T-helper 2 cell treated with Interferon-gamma antibody and Interleukin-4, amounts not matched to agents 5 μg/mL and 100 μg/mL, for 36 hours (primary cell): ENCODE data around the gene ZNF430.
"Not testable (repeated sequence)": the region's sequence is repeated elsewhere in the genome, so short reads cannot be mapped to it uniquely, and the experiment has no call there.

ENCODE experiments used
- DNase-seq: peaks from one replicate; pipeline ENCODE4 v3.0.0; 2021; ENCODE audit warnings: low spot score
- H3K27ac Mint-ChIP-seq: one replicate; pipeline ENCODE4 v1.8.0; 2021; ENCODE audit warnings: mild to moderate bottlenecking, mixed read lengths
- H3K27me3 Mint-ChIP-seq: one replicate; pipeline ENCODE4 v1.8.0; 2021; ENCODE audit warnings: low read depth, mixed read lengths
- H3K36me3 Mint-ChIP-seq: one replicate; pipeline ENCODE4 v1.8.0; 2021; ENCODE audit warnings: low read depth, mixed read lengths
- H3K4me1 Mint-ChIP-seq: one replicate; pipeline ENCODE4 v1.8.0; 2021; ENCODE audit warnings: low read depth, mixed read lengths
- H3K4me3 Mint-ChIP-seq: one replicate; pipeline ENCODE4 v1.8.0; 2022; ENCODE audit warnings: mild to moderate bottlenecking, moderate library complexity, mixed read lengths
- H3K9me3 Mint-ChIP-seq: one replicate; pipeline ENCODE4 v1.8.0; 2021; ENCODE audit warnings: mixed read lengths

The ZNF430 gene

DNA sequence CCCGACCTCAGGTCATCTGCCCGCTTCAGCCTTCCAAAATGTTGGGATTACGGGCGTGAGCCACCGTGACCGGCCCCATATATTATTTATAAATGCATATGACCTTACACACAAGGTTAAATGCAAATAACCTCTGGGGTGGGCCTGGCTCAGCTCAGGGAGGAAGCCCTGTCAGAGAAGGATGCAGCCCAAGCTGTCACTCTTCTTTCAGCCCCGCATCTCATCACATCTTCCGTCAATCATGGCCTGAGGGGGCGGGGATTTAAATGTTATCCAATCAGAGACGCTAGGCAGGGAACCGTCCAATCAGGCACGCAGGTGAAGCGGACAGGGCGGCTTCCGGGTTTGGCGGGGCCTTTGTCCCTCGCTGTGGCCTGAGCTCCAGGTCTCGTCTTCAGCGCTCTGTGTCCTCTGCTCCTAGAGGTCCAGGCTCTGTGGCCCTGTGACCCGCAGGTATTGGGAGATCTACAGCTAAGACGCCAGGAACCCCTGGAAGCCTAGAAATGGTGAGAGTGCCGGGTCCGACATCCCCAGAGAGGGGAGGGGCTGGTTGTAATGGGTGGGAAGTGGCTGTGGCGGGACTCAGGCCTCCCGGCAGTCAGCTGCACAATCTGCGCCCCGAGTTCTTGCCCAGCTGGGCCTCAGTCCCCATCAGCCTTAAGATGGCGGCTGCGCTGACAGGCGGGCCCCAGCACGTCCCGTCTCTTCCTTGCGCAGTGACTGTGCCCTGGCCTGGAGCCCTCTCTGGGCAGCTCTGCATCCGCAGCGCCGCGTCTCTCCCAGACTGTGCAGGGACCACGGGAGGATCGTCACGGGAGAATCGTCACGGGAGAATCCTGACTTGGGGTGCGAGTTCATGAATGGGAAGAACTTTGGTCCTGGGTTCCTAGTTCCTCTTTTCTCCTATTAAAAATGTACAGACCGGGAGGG lies at the start of gene ZNF430:
Gene ZNF430, plus strand, starts transcription at position 360 of the 930 bp plus-strand sequence. Its CDS starts 144 bp downstream, at position 504.
- Mint-ChIP-seq H3K27me3 (no peaks in the 10 kb centered on the region), H3K36me3 (peaks cover 42% of the 10 kb centered on the region), H3K4me3 (peak within 1 kb of the TSS; percentile 100), H3K4me1 (peaks cover 20% of the 10 kb centered on the region), H3K9me3 (peaks cover 12% of the 10 kb centered on the region), H3K27ac (peak within 1 kb of the TSS; percentile 98)
- DNase-seq: peak; percentile 95

- not testable (repeated sequence) for DNase-seq, H3K27ac Mint-ChIP-seq, H3K36me3 Mint-ChIP-seq, H3K4me3 Mint-ChIP-seq, H3K4me1 Mint-ChIP-seq, H3K27me3 Mint-ChIP-seq
- peaks cover 50% of the 10 kb centered on the region for H3K9me3 Mint-ChIP-seq
Observed at GRCh38 chr19:20992788-20993187, 27.7 kb upstream of the ZNF430 start.

DNA sequence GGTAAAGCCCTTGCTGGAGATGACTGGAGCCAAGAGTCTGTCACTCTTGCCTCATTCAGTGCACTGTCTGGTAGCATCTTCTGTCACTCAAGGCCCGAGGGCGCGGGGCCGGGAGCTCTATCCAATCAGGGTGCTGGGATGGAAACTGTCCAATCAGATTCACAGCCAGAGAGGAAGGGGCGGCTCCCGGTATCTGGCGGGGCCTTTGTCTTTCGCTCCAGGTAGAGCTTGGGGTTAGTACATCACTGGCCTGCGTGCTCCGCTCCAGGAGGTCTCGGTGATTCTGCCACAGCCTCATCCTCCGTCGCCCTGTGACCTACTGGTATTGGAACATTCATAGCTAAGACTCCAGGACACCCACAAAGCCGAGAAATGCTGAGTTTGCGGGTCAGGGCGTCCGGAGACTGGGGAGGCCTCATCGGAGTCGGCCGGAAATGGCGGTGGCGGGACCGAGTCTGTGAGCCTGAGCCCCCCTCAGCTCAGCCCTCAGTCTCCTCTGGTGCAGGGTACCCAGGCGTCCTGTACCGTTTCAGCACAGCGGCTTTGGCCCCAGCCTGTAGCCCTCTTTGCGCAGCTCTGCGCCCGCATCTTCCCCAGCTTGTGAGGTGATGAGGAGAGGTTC lies 20.6 kb upstream of the ZNF430 start:
- H3K4me3 Mint-ChIP-seq: peak overlapping the region; percentile 89

DNA sequence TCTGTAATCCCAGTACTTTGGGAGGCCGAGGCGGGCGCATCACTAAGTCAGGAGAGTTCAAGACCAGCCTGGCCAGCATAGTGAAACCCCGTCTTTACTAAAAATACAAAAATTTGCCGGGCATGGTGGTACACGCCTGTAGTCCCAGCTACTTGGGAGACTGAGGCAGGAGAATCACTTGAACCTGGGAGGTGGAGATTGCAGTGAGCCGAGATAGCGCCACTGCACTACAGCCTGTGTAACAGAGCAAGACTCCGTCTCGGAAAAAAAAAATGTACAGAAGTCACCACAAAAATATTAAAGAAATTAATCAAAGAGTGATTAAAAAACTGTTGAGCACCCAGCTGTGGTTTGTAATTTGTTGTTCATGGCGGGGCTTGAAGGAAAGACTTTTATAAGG lies 781 bp downstream of the ZNF430 start:
- peaks cover 49% of the 10 kb centered on the region for H3K36me3 Mint-ChIP-seq
- H3K4me3 Mint-ChIP-seq: peak overlapping the region; percentile 100
- H3K27ac Mint-ChIP-seq: peak overlapping the region; percentile 98
- H3K27me3 Mint-ChIP-seq, DNase-seq: not testable (repeated sequence)
- H3K4me1 Mint-ChIP-seq: peaks cover 24% of the 10 kb centered on the region
- H3K9me3 Mint-ChIP-seq: peaks cover 15% of the 10 kb centered on the region

More for the DNA sequence above, 20.6 kb upstream of the ZNF430 start:
- H3K4me1 Mint-ChIP-seq: peaks cover 9% of the 10 kb centered on the region
- no peaks in the 10 kb centered on the region for H3K27me3 Mint-ChIP-seq
- H3K36me3 Mint-ChIP-seq: peaks cover 6% of the 10 kb centered on the region
- peak; percentile 83 for DNase-seq
- H3K27ac Mint-ChIP-seq: peak overlapping the region; percentile 70
- peaks cover 32% of the 10 kb centered on the region for H3K9me3 Mint-ChIP-seq

GRCh38 chr19:21022996-21023395 lies 2.5 kb downstream of the ZNF430 start:
- DNase-seq: peak; percentile 55
- peak overlapping the region; percentile 100 for H3K4me3 Mint-ChIP-seq
- peaks cover 15% of the 10 kb centered on the region for H3K9me3 Mint-ChIP-seq
- H3K27me3 Mint-ChIP-seq: no peaks in the 10 kb centered on the region
- peak overlapping the region; percentile 74 for H3K27ac Mint-ChIP-seq
- H3K36me3 Mint-ChIP-seq: peaks cover 66% of the 10 kb centered on the region
- H3K4me1 Mint-ChIP-seq: peaks cover 37% of the 10 kb centered on the region

GRCh38 chr19:21023901-21024300 lies 3.4 kb downstream of the ZNF430 start:
- Mint-ChIP-seq H3K27me3 (no peaks in the 10 kb centered on the region), H3K9me3 (peaks cover 15% of the 10 kb centered on the region), H3K27ac (no peak overlapping the region), H3K4me1 (peaks cover 42% of the 10 kb centered on the region), H3K36me3 (peaks cover 75% of the 10 kb centered on the region), H3K4me3 (no peak overlapping the region)
- DNase-seq: no peak

DNA sequence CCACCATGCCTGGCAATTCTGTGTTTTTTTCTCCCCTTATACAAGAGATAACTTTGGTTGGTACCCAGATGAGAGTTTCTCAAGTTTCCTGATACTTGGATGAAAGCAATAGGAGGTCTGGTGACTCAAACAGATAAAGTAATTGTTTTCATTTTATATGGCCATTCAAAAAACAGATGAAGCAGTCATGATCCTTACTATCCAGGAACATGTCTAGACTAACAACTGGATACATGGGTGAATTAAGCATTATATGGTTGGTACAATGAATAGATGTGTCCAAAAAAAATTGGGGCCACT lies 8.5 kb downstream of the ZNF430 start:
- H3K4me1 Mint-ChIP-seq: peaks cover 31% of the 10 kb centered on the region
- no peak overlapping the region for H3K4me3 Mint-ChIP-seq
- H3K9me3 Mint-ChIP-seq: peaks cover 27% of the 10 kb centered on the region
- H3K36me3 Mint-ChIP-seq: peaks cover 95% of the 10 kb centered on the region
- no peak overlapping the region for H3K27ac Mint-ChIP-seq
- no peaks in the 10 kb centered on the region for H3K27me3 Mint-ChIP-seq
- no peak for DNase-seq

- Mint-ChIP-seq H3K4me1 (peaks cover 4% of the 10 kb centered on the region), H3K36me3 (peaks cover 82% of the 10 kb centered on the region), H3K27me3 (no peaks in the 10 kb centered on the region), H3K27ac (peak overlapping the region; percentile 11), H3K4me3 (no peak overlapping the region), H3K9me3 (peaks cover 69% of the 10 kb centered on the region)
- no peak for DNase-seq
Observed at GRCh38 chr19:21045028-21045427, 24.6 kb downstream of the ZNF430 start.

DNA sequence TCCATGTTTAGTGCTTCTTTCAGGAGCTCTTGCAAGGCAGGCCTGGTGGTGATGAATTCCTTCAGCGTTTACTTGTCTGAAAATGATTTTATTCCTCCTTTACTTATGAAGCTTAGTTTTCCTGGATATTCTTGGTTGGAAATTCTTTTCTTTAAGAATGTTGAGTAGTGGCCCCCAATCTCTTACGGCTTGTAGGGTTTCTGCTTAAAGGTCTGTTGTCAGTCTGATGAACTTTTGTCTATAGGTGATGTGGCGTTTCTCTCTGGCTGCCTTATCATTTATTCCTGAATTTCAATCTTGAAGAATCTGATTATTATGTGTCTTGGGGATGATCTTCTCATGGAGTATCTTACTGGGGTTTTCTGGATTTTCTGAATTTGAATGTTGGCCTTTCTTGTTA lies 26.0 kb downstream of the ZNF430 start:
- H3K4me1 Mint-ChIP-seq: peaks cover 4% of the 10 kb centered on the region
- H3K9me3 Mint-ChIP-seq: peaks cover 63% of the 10 kb centered on the region
- H3K4me3 Mint-ChIP-seq: no peak overlapping the region
- H3K27me3 Mint-ChIP-seq: no peaks in the 10 kb centered on the region
- DNase-seq: no peak
- H3K27ac Mint-ChIP-seq: no peak overlapping the region
- H3K36me3 Mint-ChIP-seq: peaks cover 78% of the 10 kb centered on the region

- Mint-ChIP-seq H3K27ac (no peak overlapping the region), H3K4me1 (peaks cover 4% of the 10 kb centered on the region), H3K36me3 (peaks cover 79% of the 10 kb centered on the region), H3K9me3 (peaks cover 68% of the 10 kb centered on the region), H3K4me3 (no peak overlapping the region), H3K27me3 (no peaks in the 10 kb centered on the region)
- no peak for DNase-seq
Observed at GRCh38 chr19:21047716-21048115, 27.3 kb downstream of the ZNF430 start.

- DNase-seq: no peak
Observed at GRCh38 chr19:21052902-21053301, 32.4 kb downstream of the ZNF430 start.

GRCh38 chr19:21065336-21065735 lies 44.9 kb downstream of the ZNF430 start:
- no peak for DNase-seq
- peaks cover 51% of the 10 kb centered on the region for H3K36me3 Mint-ChIP-seq
- H3K9me3 Mint-ChIP-seq: peaks cover 32% of the 10 kb centered on the region
- no peak overlapping the region for H3K27ac Mint-ChIP-seq
- no peak overlapping the region for H3K4me3 Mint-ChIP-seq
- no peaks in the 10 kb centered on the region for H3K4me1 Mint-ChIP-seq
- no peaks in the 10 kb centered on the region for H3K27me3 Mint-ChIP-seq

More at GRCh38 chr19:21052902-21053301, 32.4 kb downstream of the ZNF430 start:
- Mint-ChIP-seq H3K4me1 (no peaks in the 10 kb centered on the region), H3K27me3 (no peaks in the 10 kb centered on the region), H3K4me3 (no peak overlapping the region), H3K9me3 (peaks cover 49% of the 10 kb centered on the region), H3K36me3 (peaks cover 76% of the 10 kb centered on the region), H3K27ac (no peak overlapping the region)

GRCh38 chr19:21082011-21082975 lies 61.8 kb downstream of the ZNF430 start, which contains the start of gene ZNF714:
Gene ZNF714 (plus strand): TSS chr19:21082203. CDS start chr19:21098269, 16,066 bp downstream.
- Mint-ChIP-seq H3K9me3 (peaks cover 3% of the 10 kb centered on the region), H3K27ac (peak within 1 kb of the TSS; percentile 96), H3K36me3 (peaks cover 47% of the 10 kb centered on the region), H3K4me1 (peaks cover 26% of the 10 kb centered on the region), H3K27me3 (no peaks in the 10 kb centered on the region), H3K4me3 (peak within 1 kb of the TSS; percentile 97)
- peak; percentile 87 for DNase-seq
